HepG2 (cell line): ENCODE results near the gene TARDBP. TPM values are rescaled to one million over a fixed set of nuclear protein-coding genes. Genes with fewer than 3 reads are reported as not detected.

ENCODE experiments used
- DR1 ChIP-seq: sonication (generic); formaldehyde crosslinking; IDR thresholded peaks from 2 replicates; pipeline ENCODE4 v1.8.0; 2021; ENCODE audit warnings: mild to moderate bottlenecking, missing genetic modification reagents, inconsistent platforms
- EHMT2 ChIP-seq: fragments of 200-600 bp; sonication (generic); IDR thresholded peaks from 2 replicates; pipeline ENCODE4 v1.7.0; 2017; ENCODE audit warnings: antibody characterized with exemption, low read depth, low read length, borderline replicate concordance
- JDP2 ChIP-seq: sonication (generic); formaldehyde crosslinking; IDR thresholded peaks from 2 replicates; pipeline ENCODE4 v1.8.1; 2022; ENCODE audit warnings: missing genetic modification reagents, borderline replicate concordance
- RBM22 ChIP-seq: fragments of 200-400 bp; formaldehyde crosslinking; optimal IDR thresholded peaks from 2 replicates; pipeline ENCODE3; 2017; ENCODE audit warnings: mild to moderate bottlenecking, low read length, moderate library complexity
- TFDP2 ChIP-seq: sonication (generic); formaldehyde crosslinking; IDR thresholded peaks from 2 replicates; pipeline ENCODE4 v1.4.0; 2020; ENCODE audit warnings: missing genetic modification reagents
- THAP8 ChIP-seq: sonication (generic); formaldehyde crosslinking; IDR thresholded peaks from 2 replicates; pipeline ENCODE4 v1.5.1; 2020; ENCODE audit warnings: missing genetic modification reagents, mild to moderate bottlenecking, borderline replicate concordance
- UBTF ChIP-seq: sonication (generic); formaldehyde crosslinking; IDR thresholded peaks from 2 replicates; pipeline ENCODE4 v1.4.0; 2020; ENCODE audit warnings: mild to moderate bottlenecking, missing genetic modification reagents
- YEATS4 ChIP-seq: sonication (generic); formaldehyde crosslinking; IDR thresholded peaks from 2 replicates; pipeline ENCODE4 v1.4.0; 2020; ENCODE audit warnings: missing genetic modification reagents, borderline replicate concordance
- ZNF251 ChIP-seq: sonication (generic); formaldehyde crosslinking; IDR thresholded peaks from 2 replicates; pipeline ENCODE4 v1.9.0; 2021; ENCODE audit warnings: mild to moderate bottlenecking, missing genetic modification reagents
- ZNF317 ChIP-seq: sonication (generic); formaldehyde crosslinking; IDR thresholded peaks from 2 replicates; pipeline ENCODE4 v1.5.0; 2020; ENCODE audit warnings: mild to moderate bottlenecking, missing genetic modification reagents
- ZNF407 ChIP-seq: sonication (generic); formaldehyde crosslinking; IDR thresholded peaks from one replicate; pipeline ENCODE4 v1.5.1; 2020; ENCODE audit warnings: mild to moderate bottlenecking, missing genetic modification reagents; ENCODE audit errors: not compliant biosample characterization
- ZNF547 ChIP-seq: sonication (generic); formaldehyde crosslinking; IDR thresholded peaks from 2 replicates; pipeline ENCODE4 v1.5.1; 2020; ENCODE audit warnings: mild to moderate bottlenecking, missing genetic modification reagents
- ZNF616 ChIP-seq: sonication (generic); formaldehyde crosslinking; IDR thresholded peaks from 2 replicates; pipeline ENCODE4 v1.5.0; 2020; ENCODE audit warnings: low read depth, mild to moderate bottlenecking, missing genetic modification reagents
- ZNF7 ChIP-seq: IDR thresholded peaks from 2 replicates; pipeline ENCODE4 v1.6.1; 2016; ENCODE audit warnings: missing biosample characterization, missing genetic modification reagents
- ZNF737 ChIP-seq: sonication (generic); formaldehyde crosslinking; IDR thresholded peaks from 2 replicates; pipeline ENCODE4 v1.5.0; 2020; ENCODE audit warnings: missing genetic modification reagents, mild to moderate bottlenecking, borderline replicate concordance
- polyA plus RNA-seq, 8 experiments: library from polyadenylated mRNA; depleted of rRNA in 3 of 8; stranded (reverse) in 7 of 8; unstranded in 1 of 8; fragments of >200 nt; fragmentation: Illumina TruSeq in 4 of 8; extraction: Trizol in 4 of 8; gene quantifications; 2 replicates each; pipeline versions ENCODE4 v1.2.1 to v1.2.3, GENCODE V29; 2011 to 2016; ENCODE audit warnings: low read depth in 4 of 8, missing spikeins in 1 of 8, mixed read lengths in 1 of 8; ENCODE audit not compliant: insufficient read depth in 1 of 8
- total RNA-seq, 5 experiments: library from RNA; depleted of rRNA; stranded (reverse); fragments of >200 nt; fragmentation: Illumina TruSeq; extraction: Trizol; gene quantifications; 2 replicates each; pipeline ENCODE4 v1.2.3, GENCODE V29; 2016; ENCODE audit warnings: low read depth in 1 of 5

The TARDBP gene
- total and polyA plus RNA-seq, 2 of the 13 experiments (the other 11 are each of a cell fraction or from before 2014, with no cell fraction given), result 62.4 to 93.0 TPM

- TF ChIP-seq ZNF616 (CRISPR knock-in tag), result peak; percentile 22; the same call in 1 of the 2 replicates
- TF ChIP-seq UBTF (CRISPR knock-in tag), result peak; percentile 93
- peak; percentile 70; the same call in 1 of the 2 replicates for TF ChIP-seq THAP8 (CRISPR knock-in tag)
- TF ChIP-seq ZNF407, result peak; percentile 88
- peak; percentile 89 for TF ChIP-seq DR1 (CRISPR knock-in tag)
- no peak for TF ChIP-seq RBM22
- no peak for TF ChIP-seq JDP2 (CRISPR knock-in tag)
- no peak; the same call in 1 of the 2 replicates for TF ChIP-seq ZNF7 (CRISPR knock-in tag)
- TF ChIP-seq YEATS4 (CRISPR knock-in tag), result peak; percentile 95
- no peak for TF ChIP-seq EHMT2
- 0 out of 2 replicates have a peak, but pooled peaks have one; percentile 33 for TF ChIP-seq ZNF737 (CRISPR knock-in tag)
- TF ChIP-seq ZNF317, result peak; percentile 69
- no peak for TF ChIP-seq ZNF251
- no peak; the same call in 1 of the 2 replicates for TF ChIP-seq ZNF547 (CRISPR knock-in tag)
- TF ChIP-seq TFDP2 (CRISPR knock-in tag), result no peak; the same call in 1 of the 2 replicates
These were observed at the start of gene TARDBP (continued) for GRCh38 chr1:11012260-11013159.
